H1 (cell line): Measurements from ENCODE around the gene GRIA4. TPM values are rescaled to one million over a fixed set of nuclear protein-coding genes. Genes with fewer than 3 reads are reported as not detected.

Experiments used
- CTCF ChIA-PET: fragments of 300-600 bp; sonication (Branson Sonifier 250); formaldehyde crosslinking; loops from one replicate; lab custom pipeline; 2021; ENCODE audit not compliant: partially characterized antibody; lab: Charles Lee
- POLR2A ChIA-PET: fragments of 300-600 bp; sonication (Branson Sonifier 250); formaldehyde crosslinking; loops from one replicate; lab custom pipeline; 2021; ENCODE audit warnings: inconsistent platforms; ENCODE audit not compliant: partially characterized antibody; lab: Charles Lee
- DNase-seq, 2 experiments: peaks; one replicate each; pipeline versions ENCODE4 v3.0.0 to v3.0.0-alpha.2; 2010 to 2022; ENCODE audit warnings: low spot score in 2 of 2, low read depth in 1 of 2, mixed read lengths in 1 of 2
- FAIRE-seq: peaks from 2 replicates; lab custom pipeline; 2011; peaks lifted over from hg19 to GRCh38; lab: Jason Lieb, UNC
- H2AFZ ChIP-seq: 2 replicates; pipeline ENCODE4 v1.8.1; 2012; ENCODE audit warnings: low read length, inconsistent platforms
- H2AK5ac ChIP-seq: 2 replicates; pipeline ENCODE4 v1.6.1; 2013; ENCODE audit warnings: low read depth, low read length
- H2BK120ac ChIP-seq: replicated peaks from 2 replicates; pipeline ENCODE3; 2013; ENCODE audit warnings: low read depth, low read length, inconsistent platforms
- H2BK12ac ChIP-seq: 2 replicates; pipeline ENCODE4 v1.6.1; 2013; ENCODE audit warnings: low read depth, low read length
- H2BK15ac ChIP-seq: 2 replicates; pipeline ENCODE4 v1.6.1; 2013; ENCODE audit warnings: low read length
- H2BK20ac ChIP-seq: 2 replicates; pipeline ENCODE4 v1.6.1; 2013; ENCODE audit warnings: low read length
- H2BK5ac ChIP-seq: 2 replicates; pipeline ENCODE4 v1.6.1; 2013; ENCODE audit warnings: low read depth, low read length
- H3K14ac ChIP-seq: 2 replicates; pipeline ENCODE4 v1.6.1; 2013; ENCODE audit warnings: inconsistent platforms; ENCODE audit not compliant: insufficient read length
- H3K18ac ChIP-seq: 2 replicates; pipeline ENCODE4 v1.6.1; 2013; ENCODE audit warnings: low read length; ENCODE audit errors: extremely low read depth
- H3K23ac ChIP-seq: 2 replicates; pipeline ENCODE4 v1.6.1; 2013; ENCODE audit warnings: inconsistent platforms; ENCODE audit not compliant: insufficient read length
- H3K23me2 ChIP-seq: 2 replicates; pipeline ENCODE4 v1.6.1; 2013; ENCODE audit warnings: low read depth, low read length
- H3K27ac ChIP-seq: 2 replicates; pipeline ENCODE4 v1.6.1; 2011; ENCODE audit warnings: low read depth, low read length, inconsistent platforms
- H3K27me3 ChIP-seq, 4 experiments: replicated peaks in 1 of 4; 1 replicate in 1 of 4; 2 replicates in 3 of 4; pipeline versions ENCODE4 v1.6.1 to v1.8.1; 2011 to 2013; ENCODE audit warnings: low read length in 3 of 4, mild to moderate bottlenecking in 3 of 4, inconsistent platforms in 2 of 4, mixed read lengths in 2 of 4, moderate library complexity in 1 of 4; ENCODE audit not compliant: control insufficient read depth in 3 of 4, insufficient read depth in 3 of 4; ENCODE audit errors: extremely low read depth in 1 of 4
- H3K36me3 ChIP-seq, 4 experiments: 2 replicates each; pipeline versions ENCODE4 v1.6.1 to v1.8.1; 2011 to 2013; ENCODE audit warnings: mild to moderate bottlenecking in 4 of 4, low read length in 3 of 4, moderate library complexity in 2 of 4, control low read depth in 1 of 4, inconsistent platforms in 1 of 4; ENCODE audit not compliant: insufficient read depth in 4 of 4, control insufficient read depth in 2 of 4
- H3K4ac ChIP-seq: replicated peaks from 2 replicates; pipeline ENCODE3; 2013; ENCODE audit warnings: low read length, low read depth, mixed read lengths, inconsistent platforms; ENCODE audit not compliant: insufficient read length
- H3K4me1 ChIP-seq, 4 experiments: replicated peaks in 1 of 4; 1 replicate in 1 of 4; 2 replicates in 3 of 4; pipeline versions ENCODE4 v1.6.1 to v1.8.1; 2011 to 2013; ENCODE audit warnings: low read length in 3 of 4, inconsistent platforms in 2 of 4, mixed read lengths in 1 of 4; ENCODE audit not compliant: insufficient read depth in 4 of 4, control insufficient read depth in 3 of 4
- H3K4me2 ChIP-seq, 2 experiments: 2 replicates each; pipeline versions ENCODE4 v1.6.1 to v1.8.1; 2011 to 2013; ENCODE audit warnings: low read depth in 2 of 2, low read length in 2 of 2, control low read depth in 1 of 2, inconsistent platforms in 1 of 2, mild to moderate bottlenecking in 1 of 2; ENCODE audit not compliant: insufficient read depth in 1 of 2
- H3K4me3 ChIP-seq, 4 experiments: fragments of 200-600, 300-600 bp in 1 of 4; sonication (generic), shearing (Covaris generic), sonication (Bioruptor Twin) in 1 of 4; 2 replicates each; pipeline versions ENCODE4 v1.5.1 to v1.8.1; 2011 to 2016; ENCODE audit warnings: low read length in 4 of 4, low read depth in 3 of 4, control low read depth in 2 of 4, inconsistent platforms in 2 of 4, mild to moderate bottlenecking in 2 of 4, mixed read lengths in 1 of 4, moderate library complexity in 1 of 4; ENCODE audit not compliant: insufficient read depth in 2 of 4; ENCODE audit errors: extremely low read depth in 1 of 4
- H3K56ac ChIP-seq: replicated peaks from 2 replicates; pipeline ENCODE3; 2013; ENCODE audit warnings: low read depth, mild to moderate bottlenecking, mixed read lengths, low read length, inconsistent platforms; ENCODE audit not compliant: insufficient read length
- H3K79me1 ChIP-seq: 2 replicates; pipeline ENCODE4 v1.6.1; 2013; ENCODE audit warnings: low read depth, low read length, control low read depth
- H3K79me2 ChIP-seq, 2 experiments: 2 replicates each; pipeline versions ENCODE4 v1.6.1 to v1.8.1; 2012 to 2013; ENCODE audit warnings: low read length in 2 of 2, mild to moderate bottlenecking in 2 of 2, inconsistent platforms in 1 of 2; ENCODE audit not compliant: insufficient read depth in 2 of 2, control insufficient read depth in 1 of 2
- H3K9ac ChIP-seq, 4 experiments: replicated peaks in 1 of 4; 1 replicate in 1 of 4; 2 replicates in 3 of 4; pipeline versions ENCODE4 v1.6.1 to v1.8.1; 2011 to 2013; ENCODE audit warnings: low read depth in 3 of 4, low read length in 3 of 4, control low read depth in 2 of 4, mild to moderate bottlenecking in 2 of 4, moderate library complexity in 2 of 4, inconsistent platforms in 1 of 4; ENCODE audit errors: extremely low read depth in 1 of 4
- H3K9me3 ChIP-seq, 2 experiments: 2 replicates each; pipeline versions ENCODE4 v1.6.1 to v1.8.1; 2012 to 2013; ENCODE audit warnings: mild to moderate bottlenecking in 2 of 2, moderate library complexity in 2 of 2, control low read depth in 1 of 2, inconsistent platforms in 1 of 2, low read depth in 1 of 2, low read length in 1 of 2, mixed read lengths in 1 of 2; ENCODE audit not compliant: insufficient read depth in 2 of 2
- H4K20me1 ChIP-seq, 2 experiments: replicated peaks in 1 of 2; 2 replicates each; pipeline versions ENCODE3 to v1.8.1; 2011 to 2013; ENCODE audit warnings: inconsistent platforms in 2 of 2, low read length in 2 of 2, mild to moderate bottlenecking in 1 of 2; ENCODE audit not compliant: insufficient read depth in 2 of 2, control insufficient read depth in 1 of 2
- H4K5ac ChIP-seq: 2 replicates; pipeline ENCODE4 v1.6.1; 2013; ENCODE audit warnings: low read length, low read depth, mixed read lengths, inconsistent platforms; ENCODE audit not compliant: insufficient read length
- H4K8ac ChIP-seq: 2 replicates; pipeline ENCODE4 v1.8.0; 2013; ENCODE audit warnings: mild to moderate bottlenecking, moderate library complexity, low read length, inconsistent platforms; ENCODE audit not compliant: insufficient read depth; ENCODE audit errors: extremely low read depth
- H4K91ac ChIP-seq: replicated peaks from 2 replicates; pipeline ENCODE3; 2013; ENCODE audit warnings: low read length, mixed read lengths, inconsistent platforms; ENCODE audit not compliant: insufficient read length
- BCL11A ChIP-seq, 2 experiments: IDR thresholded peaks; one replicate each; pipeline ENCODE4 v1.6.1; 2011; ENCODE audit warnings: low read depth in 2 of 2, low read length in 2 of 2, mild to moderate bottlenecking in 2 of 2
- CEBPB ChIP-seq: IDR thresholded peaks from 2 replicates; pipeline ENCODE4 v1.6.1; 2012; ENCODE audit warnings: low read depth, low read length
- EGR1 ChIP-seq: IDR thresholded peaks from 2 replicates; pipeline ENCODE4 v1.6.1; 2011; ENCODE audit warnings: low read depth, low read length, borderline replicate concordance
- GABPA ChIP-seq: IDR thresholded peaks from 2 replicates; pipeline ENCODE4 v1.6.1; 2011; ENCODE audit warnings: mild to moderate bottlenecking, low read length, moderate library complexity, borderline replicate concordance; ENCODE audit not compliant: insufficient read depth
- KDM1A ChIP-seq: fragments of 200-600, 300-600 bp; sonication (generic); IDR thresholded peaks from 2 replicates; pipeline ENCODE4 v1.7.1; 2016; ENCODE audit warnings: mild to moderate bottlenecking, low read length, borderline replicate concordance
- POLR2AphosphoS5 ChIP-seq: IDR thresholded peaks from 2 replicates; pipeline ENCODE4 v1.6.1; 2011; ENCODE audit warnings: low read depth, low read length
- SIRT6 ChIP-seq: IDR thresholded peaks from one replicate; pipeline ENCODE4 v1.7.1; 2012; ENCODE audit warnings: low read length, inconsistent platforms
- TAF7 ChIP-seq: optimal IDR thresholded peaks from 2 replicates; pipeline ENCODE3; 2011; ENCODE audit warnings: low read depth, mild to moderate bottlenecking, inconsistent platforms, low read length, moderate library complexity, borderline replicate concordance
- TCF12 ChIP-seq: IDR thresholded peaks from 2 replicates; pipeline ENCODE4 v1.6.1; 2011; ENCODE audit warnings: low read depth, mild to moderate bottlenecking, low read length
- ZNF274 ChIP-seq: IDR thresholded peaks from 2 replicates; pipeline ENCODE4 v1.7.0; 2012; ENCODE audit warnings: low read length, borderline replicate concordance; ENCODE audit errors: extremely low read depth
- WGBS, 2 experiments: shearing (Covaris generic) in 1 of 2; methylation state at CpG; one replicate each; pipeline versions ENCODE4 v1.1.6 to v1.1.7; 2013 to 2015; ENCODE audit warnings: low lambda C conversion rate in 2 of 2, mixed read lengths in 2 of 2, inconsistent platforms in 1 of 2, low coverage in 1 of 2, missing lambda C conversion rate in 1 of 2; ENCODE audit not compliant: insufficient replicate concordance in 2 of 2, insufficient coverage in 1 of 2, insufficient read length in 1 of 2; ENCODE audit errors: extremely low coverage in 1 of 2, missing lambda C conversion rate in 1 of 2; 5-methylcytosine and 5-hydroxymethylcytosine counted together
- polyA plus RNA-seq, 7 experiments: library from polyadenylated mRNA; depleted of rRNA in 3 of 7; stranded (reverse) in 5 of 7; unstranded in 2 of 7; fragments of >200 nt in 5 of 7; fragments of 200-250 nt in 2 of 7; gene quantifications; 1 replicate in 5 of 7; 2 replicates in 1 of 7; 4 replicates in 1 of 7; pipeline versions ENCODE4 v1.2.1 to v1.2.3, GENCODE V29; 2011 to 2013; ENCODE audit warnings: missing spikeins in 2 of 7, mixed read lengths in 2 of 7
- total RNA-seq: library from RNA; stranded (reverse); fragmentation: NEBNext Ultra II Directional; extraction: Animal tissue kit (Norgen Biotek cat#: 25700); gene quantifications from 2 replicates; pipeline ENCODE4 v1.2.1, GENCODE V29; 2021
- TF ChIP-seq, protein P1 (sequence below): IDR thresholded peaks from 2 replicates; pipeline ENCODE4 v1.6.1; 2012; ENCODE audit warnings: inconsistent platforms

The GRIA4 gene
- total and polyA plus RNA-seq, 2 of the 8 experiments (the other 6 are each of a cell fraction or from before 2014, with no cell fraction given) = 12.5 to 21.8 TPM

DNA sequence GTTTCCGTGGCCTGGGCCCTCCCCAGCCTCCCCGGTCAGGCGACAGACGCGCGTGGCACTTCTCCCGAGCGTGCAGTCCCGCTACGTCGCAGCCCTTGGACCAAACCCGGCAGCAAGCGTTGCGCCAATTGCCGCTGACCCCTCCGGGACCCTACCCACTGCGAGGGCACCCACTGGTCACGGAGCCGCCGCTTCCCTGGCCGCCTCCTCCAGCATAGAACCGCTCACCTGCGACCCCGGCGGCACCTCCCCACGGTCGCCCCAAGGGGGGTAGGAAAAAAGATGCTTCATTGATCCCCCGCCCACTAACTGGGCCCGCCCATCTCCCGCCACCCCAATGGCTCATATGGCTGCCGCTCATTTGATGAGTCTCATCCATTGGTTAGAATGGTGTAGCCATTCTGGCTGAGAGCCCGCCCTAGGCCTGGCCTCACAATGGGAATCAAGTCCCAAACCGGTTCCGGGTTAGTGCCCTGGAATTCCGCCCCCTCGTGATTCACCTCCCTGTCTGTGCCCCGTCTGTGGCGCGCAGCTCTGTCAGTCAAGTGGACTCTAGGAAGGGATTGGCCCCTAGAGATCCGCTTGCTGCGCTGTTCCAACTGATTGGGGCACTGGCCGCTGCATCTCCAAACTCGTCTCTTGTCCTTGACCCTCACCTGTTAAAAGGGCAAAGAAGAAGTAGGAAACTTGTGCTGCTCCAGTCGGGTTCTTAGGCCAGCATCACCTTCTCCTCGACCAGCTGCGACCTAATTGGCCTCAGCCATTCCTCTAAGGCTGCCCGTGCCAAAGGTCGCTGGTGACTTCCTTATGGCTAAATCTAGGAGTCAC is 412.3 kb downstream of the GRIA4 start, which contains the start of gene MSANTD4:
TSS of gene MSANTD4 (minus strand) at position 274 of the 828 bp plus-strand sequence. CDS start 11,323 bp downstream, outside the sequence.
- Histone ChIP-seq H2AFZ (peak within 1 kb of the TSS; percentile 76), H2BK120ac (peak within 1 kb of the TSS; percentile 64), H3K79me2 (peaks cover under 1 to 44% of the 10 kb centered on the region in 2 experiments), H3K23me2 (no peaks in the 10 kb centered on the region; the same call in 1 of the 2 replicates), H3K18ac (peak within 1 kb of the TSS; percentile 80; the same call in 1 of the 2 replicates), H3K4me1 (peaks cover 0 to 6% (median 1%) of the 10 kb centered on the region in 4 experiments; a peak in 3 of 7 replicates), H3K27me3 (no peaks in the 10 kb centered on the region), H4K5ac (peak within 1 kb of the TSS; percentile 93), H3K56ac (peak within 1 kb of the TSS; percentile 69), H4K8ac (peak within 1 kb of the TSS; percentile 98), H3K36me3 (0 out of 8 replicates have a peak, but pooled peaks cover 0 to 4% (median 0%) of the 10 kb centered on the region in 4 experiments), H3K23ac (no peak within 1 kb of the TSS), H2BK12ac (peak within 1 kb of the TSS; percentile 60; the same call in 1 of the 2 replicates), H3K9ac (peak within 1 kb of the TSS; percentile 32 to 67 (median 52)), H3K4me2 (peak within 1 kb of the TSS; percentile 70 to 81), H4K91ac (peak within 1 kb of the TSS; percentile 81), H3K27ac (peak within 1 kb of the TSS; percentile 42), H4K20me1 (peaks cover under 1 to 2% of the 10 kb centered on the region in 2 experiments), H2AK5ac (no peak within 1 kb of the TSS; the same call in 1 of the 2 replicates), H3K14ac (no peak within 1 kb of the TSS), H3K9me3 (no peaks in the 10 kb centered on the region), H2BK20ac (no peak within 1 kb of the TSS), H2BK15ac (peak within 1 kb of the TSS; percentile 50; the same call in 1 of the 2 replicates), H3K79me1 (peaks cover under 1% of the 10 kb centered on the region; the same call in 1 of the 2 replicates), H2BK5ac (peak within 1 kb of the TSS; percentile 62; the same call in 1 of the 2 replicates), H3K4me3 (peak within 1 kb of the TSS; percentile 76 to 93 (median 88)), H3K4ac (peak within 1 kb of the TSS; percentile 85)
- DNase-seq (peak; percentile 99), FAIRE-seq (peak; percentile 95)
- POLR2A ChIA-PET = interaction anchor here (1.2 kb wide), 1 partner anchor 14 kb away, joined by 3 read pairs; no protein-coding TSS in a partner anchor
- 3% methylated on average over 46 of the region's 48 CpGs; no CpG with 5 or more reads in 1 of the 2 experiments for WGBS, 2 experiments
- CTCF ChIA-PET = no interaction called here
- TF ChIP-seq GABPA (peak; percentile 85; the same call in 1 of the 2 replicates), BCL11A (IDR thresholded peaks at IDR 0.05; ENCODE audit: low read depth in 2 of 2, low read length in 2 of 2) (no peak), KDM1A (no peak), SIRT6 (no peak), TAF7 (peak; percentile 51), TCF12 (0 out of 2 replicates have a peak, but pooled peaks have one; percentile 6), EGR1 (no peak), CEBPB (no peak), ZNF274 (no peak), POLR2AphosphoS5 (peak; percentile 59)
- TF ChIP-seq, protein P1, sequence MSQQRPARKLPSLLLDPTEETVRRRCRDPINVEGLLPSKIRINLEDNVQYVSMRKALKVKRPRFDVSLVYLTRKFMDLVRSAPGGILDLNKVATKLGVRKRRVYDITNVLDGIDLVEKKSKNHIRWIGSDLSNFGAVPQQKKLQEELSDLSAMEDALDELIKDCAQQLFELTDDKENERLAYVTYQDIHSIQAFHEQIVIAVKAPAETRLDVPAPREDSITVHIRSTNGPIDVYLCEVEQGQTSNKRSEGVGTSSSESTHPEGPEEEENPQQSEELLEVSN = no peak
